Panc1 (cell line): ENCODE data around the gene ANO2.

Source experiments
- POLR2AphosphoS5 ChIP-seq: IDR thresholded peaks from 2 replicates; pipeline ENCODE4 v1.6.1; 2012; ENCODE audit warnings: mild to moderate bottlenecking, low read depth, low read length, moderate library complexity
- TCF7L2 ChIP-seq: IDR thresholded peaks from 2 replicates; pipeline ENCODE4 v1.6.1; 2011; ENCODE audit warnings: mild to moderate bottlenecking, low read depth, low read length, inconsistent platforms
- TF ChIP-seq, protein P1 (sequence below): fragments of 450-650 bp; IDR thresholded peaks from 2 replicates; pipeline ENCODE4 v1.5.1; 2017; ENCODE audit warnings: mild to moderate bottlenecking
- TF ChIP-seq, protein P2 (sequence below), 2 experiments: IDR thresholded peaks; 2 replicates each; pipeline ENCODE4 v1.6.1; 2011 to 2012; ENCODE audit warnings: low read depth in 2 of 2, control low read depth in 1 of 2, low read length in 1 of 2, mild to moderate bottlenecking in 1 of 2, moderate library complexity in 1 of 2; ENCODE audit not compliant: insufficient read depth in 1 of 2

DNA sequence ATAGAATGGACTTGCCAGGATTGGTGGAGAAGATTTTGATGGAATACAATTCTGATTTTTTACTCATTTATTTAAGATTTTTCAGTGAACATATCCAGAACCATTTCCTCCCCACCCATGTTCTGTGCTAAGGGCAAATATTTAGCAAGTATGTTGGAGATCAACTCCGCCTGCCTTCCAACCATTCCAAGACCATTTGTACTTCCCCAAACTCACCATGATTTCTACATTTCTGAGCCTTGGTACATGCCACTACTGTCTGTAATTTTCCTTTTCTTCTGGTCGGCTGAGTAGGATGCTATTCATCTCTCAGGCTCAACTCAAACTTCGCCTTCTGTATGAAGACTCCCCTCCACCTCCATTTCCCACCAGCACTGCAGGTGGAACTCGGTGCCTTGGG, 362.5 kb downstream of the ANO2 start:
- TF ChIP-seq, protein P1, sequence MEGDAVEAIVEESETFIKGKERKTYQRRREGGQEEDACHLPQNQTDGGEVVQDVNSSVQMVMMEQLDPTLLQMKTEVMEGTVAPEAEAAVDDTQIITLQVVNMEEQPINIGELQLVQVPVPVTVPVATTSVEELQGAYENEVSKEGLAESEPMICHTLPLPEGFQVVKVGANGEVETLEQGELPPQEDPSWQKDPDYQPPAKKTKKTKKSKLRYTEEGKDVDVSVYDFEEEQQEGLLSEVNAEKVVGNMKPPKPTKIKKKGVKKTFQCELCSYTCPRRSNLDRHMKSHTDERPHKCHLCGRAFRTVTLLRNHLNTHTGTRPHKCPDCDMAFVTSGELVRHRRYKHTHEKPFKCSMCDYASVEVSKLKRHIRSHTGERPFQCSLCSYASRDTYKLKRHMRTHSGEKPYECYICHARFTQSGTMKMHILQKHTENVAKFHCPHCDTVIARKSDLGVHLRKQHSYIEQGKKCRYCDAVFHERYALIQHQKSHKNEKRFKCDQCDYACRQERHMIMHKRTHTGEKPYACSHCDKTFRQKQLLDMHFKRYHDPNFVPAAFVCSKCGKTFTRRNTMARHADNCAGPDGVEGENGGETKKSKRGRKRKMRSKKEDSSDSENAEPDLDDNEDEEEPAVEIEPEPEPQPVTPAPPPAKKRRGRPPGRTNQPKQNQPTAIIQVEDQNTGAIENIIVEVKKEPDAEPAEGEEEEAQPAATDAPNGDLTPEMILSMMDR, result no peak
- TF ChIP-seq, protein P2, sequence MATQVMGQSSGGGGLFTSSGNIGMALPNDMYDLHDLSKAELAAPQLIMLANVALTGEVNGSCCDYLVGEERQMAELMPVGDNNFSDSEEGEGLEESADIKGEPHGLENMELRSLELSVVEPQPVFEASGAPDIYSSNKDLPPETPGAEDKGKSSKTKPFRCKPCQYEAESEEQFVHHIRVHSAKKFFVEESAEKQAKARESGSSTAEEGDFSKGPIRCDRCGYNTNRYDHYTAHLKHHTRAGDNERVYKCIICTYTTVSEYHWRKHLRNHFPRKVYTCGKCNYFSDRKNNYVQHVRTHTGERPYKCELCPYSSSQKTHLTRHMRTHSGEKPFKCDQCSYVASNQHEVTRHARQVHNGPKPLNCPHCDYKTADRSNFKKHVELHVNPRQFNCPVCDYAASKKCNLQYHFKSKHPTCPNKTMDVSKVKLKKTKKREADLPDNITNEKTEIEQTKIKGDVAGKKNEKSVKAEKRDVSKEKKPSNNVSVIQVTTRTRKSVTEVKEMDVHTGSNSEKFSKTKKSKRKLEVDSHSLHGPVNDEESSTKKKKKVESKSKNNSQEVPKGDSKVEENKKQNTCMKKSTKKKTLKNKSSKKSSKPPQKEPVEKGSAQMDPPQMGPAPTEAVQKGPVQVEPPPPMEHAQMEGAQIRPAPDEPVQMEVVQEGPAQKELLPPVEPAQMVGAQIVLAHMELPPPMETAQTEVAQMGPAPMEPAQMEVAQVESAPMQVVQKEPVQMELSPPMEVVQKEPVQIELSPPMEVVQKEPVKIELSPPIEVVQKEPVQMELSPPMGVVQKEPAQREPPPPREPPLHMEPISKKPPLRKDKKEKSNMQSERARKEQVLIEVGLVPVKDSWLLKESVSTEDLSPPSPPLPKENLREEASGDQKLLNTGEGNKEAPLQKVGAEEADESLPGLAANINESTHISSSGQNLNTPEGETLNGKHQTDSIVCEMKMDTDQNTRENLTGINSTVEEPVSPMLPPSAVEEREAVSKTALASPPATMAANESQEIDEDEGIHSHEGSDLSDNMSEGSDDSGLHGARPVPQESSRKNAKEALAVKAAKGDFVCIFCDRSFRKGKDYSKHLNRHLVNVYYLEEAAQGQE (IDR thresholded peaks at IDR 0.05; ENCODE audit: insufficient read depth in 1 of 2, low read depth in 2 of 2, low read length in 1 of 2), result no peak
- no peak for TF ChIP-seq POLR2AphosphoS5
- no peak for TF ChIP-seq TCF7L2
